ENCODE results near the gene CRYBG1.

CRYBG1 gene

DNA sequence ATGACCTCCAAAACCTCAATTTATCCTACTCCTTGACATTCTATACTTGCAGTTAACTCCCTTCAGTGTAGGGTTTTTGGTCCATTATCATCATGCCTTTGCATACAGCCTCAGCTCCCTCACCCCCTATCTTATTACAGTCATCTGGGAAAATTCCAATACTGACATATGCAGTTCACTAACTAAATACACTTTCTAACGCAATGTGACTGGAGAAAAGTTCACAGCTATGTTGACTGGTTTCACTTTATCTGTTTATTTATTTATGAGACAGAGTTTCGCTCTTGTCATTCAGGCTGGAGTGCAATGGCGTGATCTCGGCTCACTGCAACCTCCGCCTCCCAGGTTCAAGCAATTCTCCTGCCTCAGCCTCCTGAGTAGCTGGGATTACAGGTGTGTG, 64.9 kb downstream of the CRYBG1 start:
- no peak for DNase-seq

DNA sequence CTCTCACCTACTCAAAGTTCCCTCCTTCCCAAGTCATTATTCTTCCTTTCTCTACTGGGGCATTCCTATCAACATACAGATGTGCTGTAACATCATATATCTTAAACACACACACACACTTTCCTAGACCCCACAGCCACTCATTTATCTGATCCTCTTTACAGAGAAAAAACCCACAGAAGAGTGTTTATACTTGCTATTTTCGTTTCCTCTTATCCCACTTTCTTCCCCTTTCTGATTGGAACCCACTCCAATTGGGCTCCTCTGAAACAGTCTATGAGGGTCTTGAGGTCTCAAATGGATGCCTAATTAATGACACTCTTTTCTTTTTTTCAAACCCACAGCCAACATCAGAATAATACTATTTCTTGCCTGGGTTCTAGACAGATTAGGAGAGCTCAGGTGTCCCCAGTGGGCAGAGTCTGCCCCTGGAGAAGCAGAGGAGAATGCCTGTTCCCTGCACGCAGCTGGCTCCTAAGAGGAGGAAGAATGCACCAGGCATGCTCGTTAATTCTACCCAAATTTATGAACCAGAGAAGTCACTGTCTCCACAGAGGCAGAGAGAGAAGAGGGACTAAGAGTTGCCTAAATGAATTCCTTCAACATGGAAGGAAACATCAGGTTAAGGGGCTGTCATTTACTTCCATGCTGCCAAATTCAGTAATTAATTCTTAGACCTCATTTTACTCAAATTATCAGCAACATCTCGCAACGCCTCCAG, 65.9 kb downstream of the CRYBG1 start:
- DNase-seq, result no peak

DNA sequence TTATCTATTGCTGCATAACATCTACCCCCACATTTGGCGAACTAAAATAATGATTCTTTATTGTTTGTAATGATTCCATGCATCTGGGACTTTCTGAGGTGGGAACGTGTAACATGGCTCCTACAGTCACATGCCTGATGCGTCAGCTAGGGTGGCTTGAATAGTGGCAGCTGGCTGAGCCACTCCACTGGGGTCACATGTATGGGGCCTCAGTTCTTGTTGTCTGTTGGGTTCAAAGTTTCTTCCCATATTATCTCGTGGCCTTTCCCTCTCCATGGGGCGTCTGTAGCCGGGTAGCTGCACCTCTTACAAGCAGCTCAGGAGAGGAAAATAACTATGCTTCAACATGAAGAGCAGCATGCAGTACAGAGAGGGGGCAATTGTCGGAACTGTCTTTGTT, 69.9 kb downstream of the CRYBG1 start:
- DNase-seq, result no peak

DNA sequence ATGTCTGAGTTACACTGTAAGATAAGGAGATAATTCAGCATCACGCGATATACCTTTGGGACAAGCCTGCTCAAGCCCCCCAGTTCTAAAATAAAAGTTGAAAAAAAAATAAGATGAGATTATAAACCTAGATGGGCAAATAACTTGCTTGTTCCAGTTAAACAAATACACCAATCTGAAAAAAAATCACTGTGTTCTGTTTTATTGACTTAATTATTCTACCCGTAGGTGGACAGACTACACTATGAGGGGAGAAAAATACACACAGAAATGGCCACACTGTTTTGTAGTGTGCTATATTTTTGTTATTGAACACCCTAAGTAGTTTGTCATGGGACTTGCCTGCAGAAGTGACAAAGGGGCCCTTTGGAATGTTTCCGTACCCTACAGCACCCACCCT, 70.9 kb downstream of the CRYBG1 start:
- no peak for DNase-seq

DNA sequence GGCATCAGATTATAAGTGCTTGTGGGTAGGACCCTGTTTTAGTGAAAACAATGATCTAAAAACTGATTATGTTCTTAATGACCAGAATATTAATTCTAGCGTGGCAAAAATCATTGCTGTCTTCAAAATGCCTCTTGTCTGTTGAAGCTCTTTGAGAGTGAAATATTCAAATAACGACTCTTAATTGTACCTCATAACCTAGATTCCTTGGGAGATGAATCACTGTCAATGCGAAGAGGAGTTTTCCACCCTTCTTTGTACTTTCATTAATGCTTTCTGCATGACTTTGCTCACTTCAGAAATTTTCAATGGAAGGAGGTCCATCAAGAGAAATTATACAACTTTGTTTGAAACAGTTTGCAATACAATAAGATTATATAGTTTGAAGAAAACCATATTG, 71.5 kb downstream of the CRYBG1 start:
- DNase-seq, result no peak

DNA sequence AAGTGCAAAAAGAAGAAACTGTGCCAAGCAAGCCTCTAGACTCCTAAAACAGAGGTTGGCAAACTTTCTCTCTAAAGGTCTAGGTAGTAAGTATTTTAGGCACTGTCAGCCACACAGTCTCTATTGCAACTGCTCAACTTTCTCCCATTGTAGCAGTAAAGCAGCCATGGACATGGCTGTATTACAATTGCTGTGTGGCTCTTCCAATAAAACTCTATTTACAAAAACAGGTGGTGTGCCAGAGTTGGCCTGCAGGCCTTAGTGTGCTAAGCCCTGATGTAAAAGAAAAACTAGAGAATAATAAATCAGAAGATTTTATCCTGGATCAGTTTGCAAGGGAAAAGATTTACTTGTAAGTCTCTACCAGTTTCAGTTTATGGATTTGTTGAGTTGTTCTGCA, 74.0 kb downstream of the CRYBG1 start:
- no peak for DNase-seq

DNA sequence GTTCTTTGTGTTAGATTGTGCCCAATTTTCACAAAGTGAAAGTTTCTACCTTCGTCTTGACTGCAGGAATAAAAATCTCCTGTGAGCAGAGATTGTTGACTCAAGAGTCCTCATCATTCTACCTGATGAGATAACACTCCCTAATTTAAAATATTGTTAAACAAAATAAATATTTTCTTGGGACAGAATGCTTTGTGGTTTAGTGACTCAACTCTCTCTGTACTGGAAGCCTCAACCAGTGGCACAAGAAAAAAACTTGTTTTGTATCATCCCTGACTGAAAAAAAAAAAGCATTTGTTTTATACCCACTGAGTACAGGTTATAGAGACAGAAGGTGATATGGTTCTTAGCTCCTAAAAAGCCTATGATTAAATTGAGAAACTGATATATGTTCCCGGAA, 78.9 kb downstream of the CRYBG1 start:
- no peak for DNase-seq

DNA sequence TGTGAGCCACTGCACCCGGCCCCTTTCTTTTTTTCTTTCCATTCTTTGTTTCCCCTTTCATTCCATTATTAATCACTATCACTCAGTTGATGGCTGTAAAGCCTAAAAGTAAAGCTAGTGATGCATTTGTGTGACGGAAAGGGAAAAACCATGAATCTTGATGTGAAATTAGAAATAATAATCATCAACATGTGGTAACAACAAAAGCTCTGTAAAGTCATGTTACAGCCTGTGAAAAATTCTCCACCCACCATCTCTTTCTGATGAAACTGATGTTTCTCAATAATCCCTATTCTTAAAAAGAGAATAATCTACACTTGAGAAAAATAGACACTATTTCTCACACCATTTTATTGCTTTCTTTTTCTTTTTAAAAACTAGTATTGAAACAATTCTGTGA, 80.0 kb downstream of the CRYBG1 start:
- no peak for DNase-seq

DNA sequence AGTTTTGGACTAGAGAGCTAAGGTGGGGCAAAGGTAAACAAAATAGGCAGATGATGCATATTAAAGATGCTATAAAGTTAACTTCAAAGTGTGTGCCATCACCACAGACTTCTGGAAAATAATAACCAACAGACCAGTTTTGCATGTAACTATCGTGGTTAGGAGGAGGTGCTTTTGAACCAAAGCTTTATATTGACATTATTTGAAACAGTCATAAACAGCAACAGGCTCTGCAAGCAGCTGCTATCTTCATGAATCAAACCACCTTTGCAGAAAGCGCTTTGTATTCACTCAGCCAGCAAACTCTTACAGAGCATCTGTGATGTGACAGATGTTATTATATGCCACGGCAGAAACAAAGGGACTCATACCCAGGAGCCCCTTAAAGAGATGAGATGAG, 81.9 kb downstream of the CRYBG1 start:
- DNase-seq, result no peak

DNA sequence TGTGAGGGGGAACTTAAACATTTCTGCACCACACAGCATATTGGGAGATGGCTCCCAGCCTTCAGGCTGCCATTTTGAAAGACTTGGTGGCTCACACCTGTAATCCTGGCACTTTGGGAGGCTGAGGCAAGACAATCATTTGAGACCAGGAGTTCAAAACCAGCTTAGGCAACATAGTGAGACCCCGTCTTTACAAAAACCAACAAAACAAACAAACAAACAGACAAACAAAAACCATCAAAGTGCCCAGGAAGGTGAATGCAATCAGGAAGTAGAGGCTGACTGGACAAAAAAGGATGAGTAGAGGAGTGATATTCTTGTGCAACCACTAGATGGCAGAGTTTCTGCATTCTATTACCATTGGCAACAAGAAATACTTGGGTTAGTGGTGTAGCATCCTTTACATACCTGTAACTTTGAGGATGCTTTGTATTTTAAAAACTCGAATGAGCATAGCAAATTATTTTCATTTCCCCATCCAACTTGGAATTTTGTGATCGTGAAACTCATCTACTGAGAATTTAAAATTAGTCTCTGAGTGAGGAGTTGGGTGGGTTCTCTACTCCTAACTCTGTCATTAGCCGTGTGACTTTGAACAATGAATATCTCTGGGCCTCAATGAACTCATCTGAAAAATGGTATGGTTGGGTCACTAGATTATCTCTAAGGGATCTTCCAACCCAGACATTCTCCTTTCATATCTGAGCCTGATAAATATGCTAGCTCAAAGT, 84.4 kb downstream of the CRYBG1 start:
- DNase-seq, result peak; percentile 13

DNA sequence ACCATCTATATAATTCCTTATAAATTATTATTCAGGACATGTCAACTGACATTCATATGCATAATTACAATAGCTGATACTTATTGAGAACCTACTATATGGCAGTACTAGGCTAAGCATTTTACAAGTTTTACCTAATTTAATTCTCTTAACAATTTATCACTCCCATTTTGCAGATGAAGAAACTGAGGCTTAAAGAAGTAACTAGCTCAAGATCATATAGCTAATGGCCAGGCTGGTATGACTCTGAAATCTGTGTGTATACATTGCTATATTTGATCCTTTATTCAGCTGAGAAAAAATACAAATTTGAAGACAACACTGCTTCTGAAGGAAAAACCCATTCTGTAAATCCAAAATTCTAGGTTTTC, 85.0 kb downstream of the CRYBG1 start:
- no peak for DNase-seq

DNA sequence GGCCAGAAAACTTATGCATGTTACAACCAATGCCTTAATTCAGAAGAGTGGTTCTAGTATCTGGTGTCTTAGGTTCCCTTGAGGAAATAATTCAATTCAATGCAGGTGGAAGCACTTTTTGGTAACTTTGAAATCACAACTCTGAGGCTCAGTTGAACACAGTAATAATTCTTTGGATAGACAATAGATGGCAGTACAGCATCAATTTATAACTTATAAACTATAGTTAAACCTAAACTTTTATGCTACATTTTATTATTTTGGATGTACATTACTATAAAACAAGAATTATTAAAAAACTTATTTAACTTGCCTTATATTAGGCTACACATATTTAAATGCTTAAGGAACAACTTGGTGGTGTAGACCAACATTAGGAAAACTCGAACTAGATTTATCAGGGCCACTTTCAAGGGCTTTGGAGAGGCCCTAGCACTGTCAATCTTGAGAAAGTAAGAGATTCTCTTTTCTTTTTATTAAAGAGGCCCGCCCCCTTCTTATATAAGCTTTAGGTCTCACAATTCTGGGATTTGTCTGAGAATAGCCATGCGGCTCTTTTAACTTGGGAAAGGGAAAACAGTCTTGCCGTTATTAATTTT, 85.9 kb downstream of the CRYBG1 start:
- no peak for DNase-seq

DNA sequence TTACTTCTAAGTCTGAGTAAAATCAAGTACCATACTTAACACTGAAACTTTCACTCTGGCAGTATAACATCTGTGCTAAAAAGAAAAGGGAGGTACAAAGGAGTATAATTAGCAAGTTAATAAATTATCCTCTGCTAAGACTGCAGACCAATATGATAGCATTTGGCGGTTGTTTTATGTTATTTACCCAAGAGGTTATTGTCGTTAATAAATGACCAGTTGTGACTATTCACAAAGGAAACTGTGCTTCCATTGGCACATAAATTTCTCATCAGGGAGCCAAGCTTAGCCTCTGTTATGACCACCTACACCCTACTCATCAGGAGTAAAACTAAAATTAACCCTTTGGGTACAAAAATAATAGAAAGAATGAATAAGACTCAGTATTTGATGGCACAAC, 86.5 kb downstream of the CRYBG1 start:
- no peak for DNase-seq

DNA sequence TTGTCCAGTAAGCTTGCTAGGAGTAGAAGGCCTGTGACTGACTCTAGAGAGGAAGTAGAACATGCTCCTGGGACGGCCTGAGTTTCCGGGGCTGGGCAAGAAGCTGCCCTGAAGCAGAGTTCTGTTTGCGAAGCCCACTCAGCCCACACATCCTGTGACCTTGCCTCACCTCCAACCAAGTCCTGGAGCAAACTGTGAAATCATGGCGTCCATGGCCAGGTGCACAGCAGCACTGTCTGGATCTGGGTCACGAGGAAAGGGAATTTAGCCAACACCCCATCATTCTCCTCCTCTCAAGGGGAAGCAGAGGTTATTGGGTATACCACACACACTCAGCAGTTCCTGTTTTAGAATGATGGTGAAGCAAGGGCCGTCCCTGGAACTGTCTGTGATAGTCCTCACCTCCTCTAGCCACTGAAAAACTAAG, 87.5 kb downstream of the CRYBG1 start:
- DNase-seq, result no peak

DNA sequence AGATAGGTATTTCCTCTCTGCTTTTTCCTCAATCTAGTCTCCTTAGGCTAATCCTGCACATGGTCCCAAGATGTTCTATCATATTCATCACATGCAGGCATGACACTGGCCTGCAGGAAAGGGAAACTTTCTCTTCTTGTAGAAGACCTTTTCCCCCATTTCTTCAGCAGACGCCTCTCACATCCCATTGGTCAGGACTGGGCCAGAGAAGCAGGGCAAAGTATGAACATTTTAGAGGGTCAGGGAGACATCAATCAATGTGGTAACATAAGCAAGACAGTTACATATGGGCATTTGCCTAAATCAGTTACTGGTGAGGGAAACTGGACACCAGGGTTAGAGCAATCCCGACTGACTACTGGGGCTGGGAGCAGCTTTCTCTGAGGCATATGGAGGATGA, 90.1 kb downstream of the CRYBG1 start:
- no peak for DNase-seq

DNA sequence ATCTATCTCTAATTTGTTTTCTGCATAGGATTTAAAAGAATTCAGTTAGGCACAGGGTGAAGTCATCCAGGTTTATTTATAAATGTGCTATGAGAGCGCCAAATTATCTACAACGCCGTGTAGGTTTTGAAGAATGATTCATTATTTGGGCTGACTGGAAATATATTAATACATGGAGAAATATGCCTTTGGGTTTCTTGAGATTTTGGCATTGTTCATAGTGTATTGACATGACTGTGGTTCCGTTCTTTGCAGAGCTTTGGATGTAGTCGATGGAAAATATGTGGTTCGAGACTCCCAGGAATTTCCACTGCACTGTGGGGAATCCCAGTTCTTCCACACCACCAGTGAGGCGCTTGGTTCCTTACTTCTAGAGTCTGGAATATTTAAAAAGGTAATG, 90.9 kb downstream of the CRYBG1 start:
- DNase-seq, result no peak

DNA sequence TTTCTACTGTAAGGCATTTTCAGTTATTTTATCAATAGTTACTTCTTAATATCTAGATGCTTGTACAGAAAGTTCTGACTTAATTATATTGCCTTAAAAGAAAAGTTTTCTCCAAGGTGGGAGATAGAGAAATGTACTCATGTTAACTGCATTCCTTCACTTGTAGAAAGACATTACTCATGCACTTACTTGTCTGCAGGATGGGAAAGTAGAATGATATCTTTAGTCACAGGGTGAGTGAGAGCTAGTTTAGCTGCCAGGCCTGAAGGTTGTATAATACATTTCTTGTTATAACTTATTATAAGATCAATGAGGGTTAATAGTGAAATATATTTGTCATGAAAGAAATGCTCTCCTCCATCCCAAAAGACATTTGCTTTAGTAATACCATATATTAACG, 92.1 kb downstream of the CRYBG1 start:
- DNase-seq, result no peak

DNA sequence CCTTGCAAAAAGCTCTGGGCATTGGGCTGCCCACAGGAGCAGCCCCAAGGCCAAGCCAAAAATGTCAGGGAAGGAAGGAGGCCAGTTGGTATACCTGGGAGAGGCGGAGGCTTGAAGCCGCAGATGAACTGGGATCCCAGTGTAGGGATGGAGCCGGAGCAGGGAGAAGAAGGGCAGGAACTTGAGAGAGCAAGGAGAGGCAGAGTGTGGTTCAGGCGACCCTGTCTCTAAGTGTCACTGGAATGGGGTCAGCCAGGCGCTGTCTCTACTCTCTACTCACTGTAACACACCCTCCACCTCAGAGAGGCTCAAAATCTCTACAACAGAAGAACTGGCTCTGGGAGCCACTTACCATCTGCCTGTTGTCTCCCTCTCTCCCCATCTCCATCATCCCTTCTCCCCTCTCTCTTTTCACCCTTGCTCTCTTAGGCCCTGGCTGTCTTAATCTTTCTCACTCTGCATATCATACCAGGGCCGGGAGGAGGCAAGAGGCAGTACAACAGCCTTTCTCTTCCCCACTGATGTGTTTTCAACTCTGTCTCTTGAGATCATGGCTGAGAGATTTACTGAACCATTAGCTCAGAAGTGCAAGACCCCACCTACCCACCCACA, 93.3 kb downstream of the CRYBG1 start:
- DNase-seq, result no peak

DNA sequence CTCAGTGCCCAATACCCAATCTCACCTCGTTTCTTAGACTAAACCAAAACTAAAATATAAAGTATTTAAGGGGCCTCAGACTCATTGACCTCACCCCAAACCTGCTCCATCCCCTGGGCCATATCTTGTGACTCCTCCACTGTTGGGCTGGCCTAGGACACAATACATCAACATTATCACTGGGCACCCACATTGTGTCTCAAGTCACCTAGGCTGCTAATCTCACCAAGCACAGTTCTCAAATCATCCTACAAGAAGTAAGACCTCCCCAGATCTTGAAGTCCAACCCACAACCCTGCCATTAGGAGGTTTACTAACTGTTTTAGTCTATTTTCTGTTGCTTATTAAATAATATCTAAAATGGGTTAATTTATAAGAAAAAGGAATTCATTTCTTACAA, 96.2 kb downstream of the CRYBG1 start:
- no peak for DNase-seq

DNA sequence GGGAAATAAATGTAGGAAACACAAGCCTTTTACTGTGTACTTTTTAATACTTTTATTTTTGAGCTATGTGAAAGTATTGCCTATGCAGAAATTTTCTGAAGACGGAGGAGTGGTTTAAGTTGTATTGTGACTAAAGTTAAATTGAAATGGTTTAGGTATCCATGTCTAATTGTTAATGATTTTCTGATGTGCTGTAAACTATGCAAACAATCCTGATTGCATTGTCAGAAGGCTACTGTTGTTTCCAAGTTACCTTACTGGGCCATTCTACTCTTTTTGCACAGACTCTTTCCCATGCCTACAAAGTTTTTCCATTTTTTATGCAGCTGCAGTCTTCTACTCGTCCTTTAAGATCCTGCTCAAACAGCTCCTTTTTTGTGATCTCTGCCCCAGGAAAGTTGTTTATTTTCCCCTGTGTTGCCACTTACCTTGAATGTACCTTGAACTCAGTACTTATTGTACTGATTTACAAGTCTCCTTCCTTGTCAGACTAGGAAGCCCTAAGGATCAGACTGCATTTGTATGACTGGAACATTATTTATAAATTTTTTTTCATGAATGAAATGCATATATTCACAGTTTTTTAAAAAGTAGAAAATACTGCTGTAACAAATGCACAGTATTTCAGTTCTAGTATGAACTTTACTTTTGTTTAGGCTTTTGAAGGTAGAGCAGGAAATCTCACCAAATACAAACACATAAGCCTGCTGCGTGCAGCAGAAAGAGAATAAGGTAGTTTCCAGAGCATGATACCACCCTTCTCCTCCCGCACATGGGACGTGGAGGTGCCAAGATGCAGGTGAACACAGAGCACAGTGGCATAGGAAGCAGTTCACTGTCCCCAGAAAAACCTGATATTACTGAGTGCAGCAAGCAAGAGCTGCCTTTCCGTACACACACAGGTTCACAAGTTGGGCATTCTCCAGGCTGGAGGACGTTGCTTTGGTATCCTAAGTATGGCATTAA, 97.8 kb downstream of the CRYBG1 start:
- no peak for DNase-seq

DNA sequence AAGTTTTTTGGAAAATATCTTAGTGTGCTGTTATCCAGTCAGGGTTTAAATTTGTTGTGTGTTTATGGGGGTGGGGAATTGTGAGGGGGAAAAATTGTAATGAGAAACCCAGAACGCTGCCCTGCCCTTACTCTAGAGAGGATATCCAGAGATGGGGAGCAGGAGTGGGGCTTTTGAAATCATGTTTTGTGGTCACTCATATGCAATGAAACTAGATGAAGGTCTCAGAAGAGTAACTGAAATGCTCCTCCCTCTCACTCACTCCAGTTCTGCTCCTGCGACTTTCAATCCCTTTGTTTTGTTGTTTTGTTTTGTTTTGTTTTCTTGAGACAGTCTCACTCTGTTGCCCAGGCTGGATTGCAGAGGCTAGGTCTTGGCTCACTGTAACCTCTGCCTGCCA, 100.0 kb downstream of the CRYBG1 start:
- DNase-seq, result no peak

DNA sequence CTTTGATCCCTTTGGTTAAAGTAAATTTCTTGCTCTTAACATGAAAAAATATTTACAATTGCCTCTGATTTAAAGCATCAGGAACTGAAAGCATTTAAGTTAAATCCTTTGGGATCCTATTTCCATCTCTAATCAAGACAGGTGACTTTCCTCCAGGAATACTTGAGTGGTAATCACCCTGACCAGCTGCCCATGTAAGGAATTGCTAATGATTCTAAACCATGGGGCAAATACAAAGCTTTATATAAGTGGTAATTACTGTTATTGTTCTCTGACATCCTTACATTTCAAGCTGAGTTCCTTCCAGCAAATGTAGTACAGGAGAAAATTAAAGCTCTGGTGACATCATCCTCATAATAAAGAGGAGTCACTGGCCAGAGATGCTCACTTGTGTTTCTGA, 100.6 kb downstream of the CRYBG1 start:
- DNase-seq, result no peak
